Tibial nerve (tissue), 4 donors: ENCODE data around the gene PDCD1.

Source experiments
- CTCF ChIP-seq, 5 experiments: fragments of 200-600 bp in 3 of 5; fragments of 450-650 bp in 2 of 5; sonication (generic) in 3 of 5; IDR thresholded peaks; one replicate each; pipeline ENCODE4 v1.5.1; 2016 to 2019; ENCODE audit warnings: antibody characterized with exemption in 5 of 5, mild to moderate bottlenecking in 3 of 5, moderate library complexity in 2 of 5
- EP300 ChIP-seq, 2 donors: sonication (generic); formaldehyde crosslinking; IDR thresholded peaks; one replicate each; pipeline ENCODE4 v1.6.1; 2017; ENCODE audit warnings: antibody characterized with exemption in 2 of 2, mild to moderate bottlenecking in 1 of 2
- POLR2A ChIP-seq, 2 donors: fragments of 450-650 bp; IDR thresholded peaks; one replicate each; pipeline ENCODE4 v1.6.1; 2017; ENCODE audit warnings: antibody characterized with exemption in 2 of 2, mild to moderate bottlenecking in 2 of 2, moderate library complexity in 2 of 2

GRCh38 chr2:241862093-241862492 is 3.4 kb upstream of the PDCD1 start:
- TF ChIP-seq CTCF (IDR thresholded peaks at IDR 0.05) (no peak), EP300 (IDR thresholded peaks at IDR 0.05) (no peak), POLR2A (IDR thresholded peaks at IDR 0.05) (no peak)
